ENCODE results near the gene NDRG3.
"Not testable (repeated sequence)": the region's sequence is repeated elsewhere in the genome, so short reads cannot be mapped to it uniquely, and the experiment has no call there.

The NDRG3 gene

DNA sequence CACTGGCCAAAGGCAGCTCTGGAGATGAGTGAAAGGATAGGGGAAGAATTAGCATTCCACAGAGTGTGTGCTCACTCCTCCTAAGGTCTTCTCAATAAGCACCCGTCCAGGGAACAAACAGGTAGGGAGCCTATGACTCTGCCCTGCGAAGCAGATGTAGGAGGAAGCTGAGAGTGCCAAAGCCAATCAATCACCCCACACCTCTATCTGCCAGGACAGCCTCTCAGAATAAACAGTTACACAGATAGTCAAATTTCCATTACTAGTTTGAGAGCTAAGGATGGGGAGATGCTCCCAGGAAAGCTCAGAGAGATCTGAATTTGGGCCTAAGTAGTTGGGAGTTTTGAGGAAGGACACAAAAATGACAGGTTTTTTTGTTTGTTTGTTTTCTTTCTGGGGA is 59.4 kb downstream of the NDRG3 start:
- no peak for DNase-seq

DNA sequence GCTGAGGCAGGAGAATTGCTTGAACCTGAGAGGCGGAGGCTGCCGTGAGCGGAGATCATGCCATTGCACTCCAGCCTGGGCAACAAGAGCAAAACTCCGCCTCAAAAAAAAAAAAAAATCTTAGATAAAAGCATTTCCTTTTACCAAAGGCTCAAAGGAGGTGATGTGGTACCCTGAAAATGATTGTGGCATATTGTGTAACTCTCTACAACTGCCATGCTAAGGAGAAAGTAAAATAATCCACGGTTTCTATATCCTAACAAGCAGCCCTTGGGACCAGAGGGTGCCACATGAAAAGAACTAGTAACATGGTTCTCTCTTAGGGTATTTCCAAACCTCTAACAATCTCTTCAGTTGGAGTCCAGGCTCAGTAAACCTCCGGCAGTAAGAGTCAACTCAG is 61.1 kb downstream of the NDRG3 start:
- no peak for DNase-seq

- no peak for DNase-seq
These were observed 63.6 kb downstream of the NDRG3 start for GRCh38 chr20:36682311-36682710.

GRCh38 chr20:36677422-36677771 is 68.5 kb downstream of the NDRG3 start:
- no peak for DNase-seq

GRCh38 chr20:36676701-36677421 is 69.0 kb downstream of the NDRG3 start:
- DNase-seq, result no peak

- not testable (repeated sequence) for DNase-seq
These were observed 70.3 kb downstream of the NDRG3 start for GRCh38 chr20:36675545-36675944.

DNA sequence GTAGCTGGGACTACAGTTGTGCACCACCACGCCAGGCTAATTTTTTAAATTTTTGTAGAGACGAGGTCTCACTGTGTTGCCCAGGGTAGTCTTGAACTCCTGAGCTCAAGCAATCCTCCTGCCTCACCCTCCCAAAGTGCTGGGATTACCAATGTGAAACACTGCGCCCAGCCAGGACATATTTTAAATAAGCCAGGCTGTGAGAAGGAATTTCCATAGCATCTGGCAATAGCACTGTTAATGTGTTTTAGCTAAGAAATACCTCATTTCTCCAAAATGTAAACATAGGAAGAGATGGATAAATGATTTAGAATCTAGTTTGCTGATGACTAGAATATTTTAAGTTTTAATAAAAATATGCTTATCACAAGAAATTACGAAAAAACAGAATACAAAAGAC is 72.9 kb downstream of the NDRG3 start:
- DNase-seq, result no peak

DNA sequence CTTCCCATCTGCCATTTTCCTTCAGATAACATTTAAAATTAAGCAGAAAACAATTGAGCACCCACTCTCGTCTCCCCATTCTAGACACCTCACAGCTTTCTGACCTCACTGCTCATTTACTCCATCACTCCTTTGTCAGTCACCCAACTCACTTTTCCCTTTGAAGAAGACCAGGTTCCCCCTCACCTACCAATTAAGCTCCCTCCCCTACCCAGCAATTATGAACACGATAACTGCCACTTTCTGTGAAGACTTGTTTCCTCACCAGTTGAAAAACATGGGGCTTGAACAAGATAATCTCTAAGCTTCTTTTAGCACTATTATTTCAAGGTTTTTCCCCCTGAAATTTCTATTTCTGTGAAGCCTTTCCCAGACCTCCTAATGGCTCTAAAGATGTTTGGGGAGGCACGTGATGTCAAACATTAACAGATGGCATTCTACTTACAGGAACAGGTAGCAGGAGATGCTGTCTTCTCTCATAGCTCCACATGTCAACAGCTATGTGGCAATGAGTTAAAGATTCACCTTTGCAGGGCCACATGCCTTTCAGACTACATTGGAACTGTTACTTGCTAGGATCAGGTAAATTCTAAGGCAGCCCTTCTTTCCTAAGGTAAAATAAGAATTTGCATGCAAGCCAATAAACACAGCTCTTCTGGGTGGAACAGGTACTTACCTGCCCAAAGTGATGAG is 75.1 kb downstream of the NDRG3 start:
- DNase-seq, result no peak

GRCh38 chr20:36666181-36666740 is 79.6 kb downstream of the NDRG3 start:
- DNase-seq, result peak in 1 of 2 experiments; percentile 21

GRCh38 chr20:36663031-36663430 is 82.9 kb downstream of the NDRG3 start:
- DNase-seq, result no peak

DNA sequence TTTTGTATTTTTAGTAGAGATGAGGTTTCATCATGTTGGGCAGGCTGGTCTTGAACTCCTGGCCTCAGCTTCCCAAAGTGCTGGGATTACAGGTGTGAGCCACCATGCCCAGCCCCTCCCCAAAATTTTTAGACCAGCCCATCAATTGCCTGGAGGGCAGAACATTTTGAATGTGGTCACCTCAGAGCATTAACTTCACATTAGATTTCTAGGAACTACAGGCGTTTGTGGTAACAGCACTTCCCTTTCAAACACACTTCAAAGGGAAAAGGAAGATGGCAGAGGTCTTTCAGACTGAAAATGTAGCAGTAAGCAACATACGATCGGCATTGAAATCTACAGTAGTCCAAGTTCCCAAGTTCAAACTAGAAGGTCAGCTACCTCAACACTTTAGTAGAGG is 87.6 kb downstream of the NDRG3 start:
- no peak for DNase-seq

GRCh38 chr20:36656733-36657132 is 89.2 kb downstream of the NDRG3 start:
- no peak for DNase-seq

GRCh38 chr20:36655004-36655403 is 90.9 kb downstream of the NDRG3 start:
- no peak for DNase-seq

GRCh38 chr20:36654506-36654905 is 91.4 kb downstream of the NDRG3 start:
- DNase-seq, result no peak

GRCh38 chr20:36653456-36653855 is 92.4 kb downstream of the NDRG3 start:
- DNase-seq, result no peak

GRCh38 chr20:36647196-36648121 is 98.4 kb downstream of the NDRG3 start:
- no peak for DNase-seq

DNA sequence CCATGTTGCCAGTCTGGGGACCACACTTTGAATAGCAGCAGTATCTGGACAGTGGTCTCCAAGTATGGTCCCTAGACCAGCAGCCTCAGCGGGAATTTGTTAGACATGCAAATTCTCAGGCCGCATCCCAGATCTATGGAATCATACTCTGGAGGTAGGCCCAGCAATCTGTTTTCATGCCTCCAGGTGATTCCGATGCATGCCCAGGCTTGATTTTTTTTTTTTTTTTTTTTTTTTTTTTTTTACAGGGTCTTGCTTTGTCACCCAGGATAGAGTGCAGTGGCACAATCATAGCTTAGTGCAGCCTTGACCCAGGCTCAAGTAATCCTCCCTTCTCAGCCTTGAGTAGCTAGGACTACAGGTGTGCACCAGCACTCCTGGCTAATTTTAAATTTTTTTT is 99.2 kb downstream of the NDRG3 start:
- no peak for DNase-seq

DNA sequence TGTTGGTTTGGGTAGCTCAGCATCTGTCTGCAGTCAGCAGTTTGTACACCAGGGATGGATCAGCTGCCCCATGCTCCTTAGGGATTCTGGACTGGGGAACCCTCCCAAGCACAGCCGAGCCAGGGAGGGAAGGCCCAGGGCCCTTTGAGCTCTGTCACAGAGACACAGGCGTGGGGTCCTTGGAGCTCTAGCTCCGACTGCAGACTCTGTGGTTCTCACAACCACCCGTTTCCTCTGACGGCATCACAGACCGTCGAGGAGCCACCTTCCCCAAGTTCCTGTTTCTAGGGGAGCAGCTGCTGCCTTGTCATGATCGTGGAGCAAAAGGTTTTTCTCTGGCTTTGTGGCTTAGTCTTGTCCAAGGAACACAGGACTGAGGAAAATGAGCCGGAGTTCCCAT is 99.9 kb downstream of the NDRG3 start, which contains the start of gene SLA2:
SLA2 (minus strand) TSS at position 199 of the 400 bp plus-strand sequence. CDS start 4,861 bp downstream, outside the sequence.
- no peak for DNase-seq

GRCh38 chr20:36645353-36645752 is 100.5 kb downstream of the NDRG3 start:
- DNase-seq, result no peak

- DNase-seq, result no peak
These were observed 101.2 kb downstream of the NDRG3 start for GRCh38 chr20:36644706-36645095.

DNA sequence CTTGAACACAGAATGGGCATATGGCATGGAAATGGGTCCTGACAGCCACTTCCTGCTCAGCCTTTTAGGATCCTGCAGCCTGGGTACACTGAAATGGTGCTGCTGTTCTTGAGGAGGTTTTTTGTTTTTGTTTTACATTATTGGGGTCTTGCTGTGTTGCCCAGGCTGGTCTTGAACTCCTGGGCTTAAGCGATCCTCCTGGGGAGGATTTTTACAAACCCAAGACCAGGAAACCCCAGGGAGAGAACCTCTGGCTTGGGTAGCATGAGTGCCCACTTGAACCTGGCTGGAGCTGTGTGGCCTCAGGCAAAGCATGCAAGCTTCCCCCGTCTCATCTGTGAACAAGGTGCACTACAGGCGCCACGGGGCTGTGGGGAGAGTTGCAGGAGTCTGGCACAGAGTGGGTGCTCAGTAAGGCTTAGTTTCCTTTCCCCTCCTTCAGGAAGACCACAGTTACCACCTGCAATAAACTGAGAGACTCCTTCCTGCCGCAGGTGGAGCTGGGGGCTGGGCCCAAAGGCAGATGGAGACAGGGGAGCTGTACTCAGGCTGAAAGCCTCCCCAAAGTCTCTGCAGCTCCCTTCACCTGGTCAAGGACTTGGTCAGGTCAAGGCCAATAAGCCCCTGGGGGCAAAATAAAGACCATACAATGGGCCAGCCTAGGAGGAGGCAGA is 101.7 kb downstream of the NDRG3 start:
- DNase-seq, result no peak

- DNase-seq, result no peak
These were observed 103.8 kb downstream of the NDRG3 start for GRCh38 chr20:36642136-36642535.

- no peak for DNase-seq
These were observed 104.4 kb downstream of the NDRG3 start for GRCh38 chr20:36641506-36641843.
